Endothelial cell (in vitro differentiated cells): Measurements from ENCODE around the gene P2RY4. TPM values are rescaled to one million over a fixed set of nuclear protein-coding genes. Genes with fewer than 3 reads are reported as not detected.

Source experiments
- DNase-seq: peaks from one replicate; pipeline ENCODE4 v3.0.0; 2021; ENCODE audit warnings: low spot score
- H3K27ac Mint-ChIP-seq: one replicate; pipeline ENCODE4 v1.8.0; 2021; ENCODE audit warnings: mixed read lengths, inconsistent platforms; ENCODE audit not compliant: unreplicated experiment
- H3K27me3 Mint-ChIP-seq: one replicate; pipeline ENCODE4 v1.8.0; 2021; ENCODE audit warnings: mild to moderate bottlenecking, moderate library complexity, mixed read lengths, inconsistent platforms; ENCODE audit not compliant: unreplicated experiment
- H3K36me3 Mint-ChIP-seq: one replicate; pipeline ENCODE4 v1.8.0; 2021; ENCODE audit warnings: mild to moderate bottlenecking, low read depth, mixed read lengths, inconsistent platforms; ENCODE audit not compliant: unreplicated experiment
- H3K4me1 Mint-ChIP-seq: one replicate; pipeline ENCODE4 v1.8.0; 2021; ENCODE audit warnings: mild to moderate bottlenecking, mixed read lengths, inconsistent platforms; ENCODE audit not compliant: unreplicated experiment
- H3K4me3 Mint-ChIP-seq: one replicate; pipeline ENCODE4 v1.8.0; 2021; ENCODE audit warnings: mild to moderate bottlenecking, mixed read lengths, inconsistent platforms; ENCODE audit not compliant: unreplicated experiment
- H3K9me3 Mint-ChIP-seq: one replicate; pipeline ENCODE4 v1.8.0; 2021; ENCODE audit warnings: mixed read lengths, inconsistent platforms; ENCODE audit not compliant: unreplicated experiment
- total RNA-seq: library from RNA; stranded (reverse); fragmentation: NEBNext Ultra II Directional; extraction: Animal tissue kit (Norgen Biotek cat#: 25700); gene quantifications from one replicate; pipeline ENCODE4 v1.2.1, GENCODE V29; 2021; ENCODE audit not compliant: unreplicated experiment
- TF ChIP-seq, protein P1 (sequence below): fragments of 200-600 bp; sonication (generic); IDR thresholded peaks from one replicate; pipeline ENCODE4 v1.5.0; 2021; ENCODE audit warnings: antibody characterized with exemption; ENCODE audit not compliant: unreplicated experiment

Gene P2RY4
- total RNA-seq, 1 donor from 2014 or later = 0.38 TPM

DNA sequence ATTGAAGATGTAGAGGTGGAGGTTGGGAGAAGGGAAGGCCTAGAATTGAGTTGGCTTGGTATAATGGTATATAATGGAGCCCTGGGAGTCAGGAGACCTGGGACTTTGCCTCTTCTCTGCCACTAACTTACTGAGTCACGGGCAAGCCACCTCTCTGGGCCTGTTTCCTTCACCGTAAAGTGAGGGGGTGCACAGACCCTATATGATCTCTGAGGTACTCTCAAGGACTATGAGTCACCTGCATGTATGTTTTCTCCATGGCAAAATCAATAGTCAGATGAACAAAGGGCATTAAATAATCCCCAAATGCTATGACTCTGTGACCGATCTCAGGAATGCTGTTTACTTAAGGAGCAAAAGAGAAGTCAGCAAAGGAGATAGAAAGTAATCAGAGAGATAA, 5.1 kb downstream of the P2RY4 start:
- TF ChIP-seq, protein P1, sequence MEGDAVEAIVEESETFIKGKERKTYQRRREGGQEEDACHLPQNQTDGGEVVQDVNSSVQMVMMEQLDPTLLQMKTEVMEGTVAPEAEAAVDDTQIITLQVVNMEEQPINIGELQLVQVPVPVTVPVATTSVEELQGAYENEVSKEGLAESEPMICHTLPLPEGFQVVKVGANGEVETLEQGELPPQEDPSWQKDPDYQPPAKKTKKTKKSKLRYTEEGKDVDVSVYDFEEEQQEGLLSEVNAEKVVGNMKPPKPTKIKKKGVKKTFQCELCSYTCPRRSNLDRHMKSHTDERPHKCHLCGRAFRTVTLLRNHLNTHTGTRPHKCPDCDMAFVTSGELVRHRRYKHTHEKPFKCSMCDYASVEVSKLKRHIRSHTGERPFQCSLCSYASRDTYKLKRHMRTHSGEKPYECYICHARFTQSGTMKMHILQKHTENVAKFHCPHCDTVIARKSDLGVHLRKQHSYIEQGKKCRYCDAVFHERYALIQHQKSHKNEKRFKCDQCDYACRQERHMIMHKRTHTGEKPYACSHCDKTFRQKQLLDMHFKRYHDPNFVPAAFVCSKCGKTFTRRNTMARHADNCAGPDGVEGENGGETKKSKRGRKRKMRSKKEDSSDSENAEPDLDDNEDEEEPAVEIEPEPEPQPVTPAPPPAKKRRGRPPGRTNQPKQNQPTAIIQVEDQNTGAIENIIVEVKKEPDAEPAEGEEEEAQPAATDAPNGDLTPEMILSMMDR = no peak
- Mint-ChIP-seq H3K4me1 (peaks cover 15% of the 10 kb centered on the region), H3K4me3 (no peak overlapping the region), H3K9me3 (no peaks in the 10 kb centered on the region), H3K27ac (no peak overlapping the region), H3K36me3 (peaks cover 3% of the 10 kb centered on the region), H3K27me3 (peaks cover 1% of the 10 kb centered on the region)
- DNase-seq = no peak

DNA sequence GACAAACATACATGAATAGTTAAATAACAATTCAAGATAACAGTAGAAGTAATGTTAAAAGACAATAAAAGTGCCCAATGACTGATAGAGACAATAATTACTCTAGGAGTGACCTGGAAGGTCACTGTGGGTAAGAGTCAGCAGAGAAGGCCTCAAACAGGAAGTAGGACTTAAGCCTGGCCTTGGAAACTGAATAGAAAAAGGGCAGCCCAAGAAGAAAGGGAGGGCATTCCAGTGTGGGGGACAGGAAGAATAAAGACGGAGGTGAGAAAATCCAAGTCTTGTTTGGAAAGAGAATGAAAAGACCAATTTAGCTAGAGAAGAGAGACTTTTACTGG, 6.0 kb downstream of the P2RY4 start:
- no peak overlapping the region for H3K4me3 Mint-ChIP-seq
- H3K36me3 Mint-ChIP-seq = peaks cover 3% of the 10 kb centered on the region
- peaks cover 15% of the 10 kb centered on the region for H3K4me1 Mint-ChIP-seq
- H3K9me3 Mint-ChIP-seq = no peaks in the 10 kb centered on the region
- H3K27ac Mint-ChIP-seq = no peak overlapping the region
- no peak for DNase-seq
- TF ChIP-seq, protein P1 = no peak
- peaks cover 1% of the 10 kb centered on the region for H3K27me3 Mint-ChIP-seq

DNA sequence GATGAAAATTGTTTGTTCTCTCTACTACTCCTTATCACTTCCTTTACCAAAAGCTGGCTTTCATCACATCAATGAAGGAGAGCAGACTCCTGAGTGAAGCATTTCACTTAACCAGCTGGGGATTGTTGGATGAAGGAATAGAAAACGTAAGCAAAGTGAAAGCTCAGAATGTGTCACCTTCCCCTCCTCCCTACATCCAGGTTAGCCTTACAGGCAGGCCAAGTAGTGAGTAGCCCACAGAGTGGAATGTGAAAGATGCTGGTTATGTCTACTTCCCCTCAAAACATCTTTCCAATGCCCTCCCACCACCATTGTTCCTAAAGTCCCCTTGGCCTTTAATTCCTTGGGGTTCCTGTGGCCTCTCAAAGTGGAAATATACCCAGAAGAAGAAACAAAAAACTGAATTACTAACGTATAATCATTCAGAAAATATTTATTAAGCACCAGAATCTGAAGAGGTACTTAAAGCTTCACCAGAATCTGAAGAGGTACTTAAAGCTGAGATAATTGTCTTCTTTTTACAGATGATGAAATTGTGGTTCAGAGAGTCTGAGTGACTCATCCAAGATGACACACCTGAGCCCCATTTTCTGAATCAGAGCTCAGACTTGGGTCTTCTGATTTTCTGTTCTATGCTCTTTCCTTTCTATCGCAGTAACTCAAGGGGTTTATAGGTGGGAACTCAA, 6.5 kb downstream of the P2RY4 start:
- Mint-ChIP-seq H3K9me3 (no peaks in the 10 kb centered on the region), H3K27ac (no peak overlapping the region)

DNA sequence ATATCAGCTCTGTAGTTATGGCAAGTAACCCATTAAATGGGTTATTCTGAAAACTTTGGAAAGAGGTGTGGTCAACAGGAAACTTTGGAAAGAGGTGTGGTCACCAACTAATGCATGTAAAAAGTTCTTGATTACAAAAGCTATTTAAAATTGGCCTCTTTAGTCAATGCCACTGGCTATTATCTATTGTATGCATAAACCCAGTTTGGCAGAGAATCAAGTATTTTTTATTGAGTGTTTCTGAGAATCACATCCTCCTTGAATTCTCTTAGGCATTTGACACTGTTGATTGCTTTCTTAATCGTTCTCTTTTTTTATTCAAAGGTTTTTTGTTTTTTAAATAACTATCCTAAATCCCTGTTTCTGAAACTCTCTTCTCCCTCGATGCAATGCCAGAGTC, 7.5 kb downstream of the P2RY4 start:
- H3K9me3 Mint-ChIP-seq = no peaks in the 10 kb centered on the region
- no peak for DNase-seq
- peaks cover 3% of the 10 kb centered on the region for H3K36me3 Mint-ChIP-seq
- TF ChIP-seq, protein P1 = no peak
- H3K4me3 Mint-ChIP-seq = no peak overlapping the region
- H3K27ac Mint-ChIP-seq = no peak overlapping the region
- H3K27me3 Mint-ChIP-seq = peaks cover 1% of the 10 kb centered on the region
- peaks cover 15% of the 10 kb centered on the region for H3K4me1 Mint-ChIP-seq

More for the DNA sequence above, 6.5 kb downstream of the P2RY4 start:
- TF ChIP-seq, protein P1 = no peak
- no peak for DNase-seq
- peaks cover 3% of the 10 kb centered on the region for H3K36me3 Mint-ChIP-seq
- H3K4me1 Mint-ChIP-seq = peaks cover 15% of the 10 kb centered on the region
- H3K4me3 Mint-ChIP-seq = no peak overlapping the region
- peaks cover 1% of the 10 kb centered on the region for H3K27me3 Mint-ChIP-seq

DNA sequence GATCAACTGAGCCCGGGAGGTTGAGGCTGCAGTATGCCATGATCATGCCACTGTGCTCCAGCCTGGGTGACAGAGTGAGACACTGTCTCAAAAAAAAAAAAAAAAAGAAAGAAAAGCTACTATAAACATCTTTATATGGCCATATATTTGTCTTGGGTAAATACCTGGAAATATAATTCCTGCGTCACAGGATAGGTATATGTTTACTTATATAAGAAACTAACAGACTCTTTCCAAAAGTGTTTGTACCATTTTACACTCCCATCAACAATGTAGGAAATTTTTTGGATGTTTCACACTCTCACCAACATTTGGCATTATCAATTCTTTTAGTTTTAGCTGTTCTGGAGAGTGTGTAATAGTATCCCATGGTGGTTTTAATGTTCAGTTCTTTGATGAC, 12.8 kb downstream of the P2RY4 start:
- no peak for DNase-seq
- H3K4me1 Mint-ChIP-seq = no peaks in the 10 kb centered on the region
- no peaks in the 10 kb centered on the region for H3K9me3 Mint-ChIP-seq
- H3K4me3 Mint-ChIP-seq = no peak overlapping the region
- H3K27me3 Mint-ChIP-seq = no peaks in the 10 kb centered on the region
- TF ChIP-seq, protein P1 = no peak
- H3K36me3 Mint-ChIP-seq = no peaks in the 10 kb centered on the region
- H3K27ac Mint-ChIP-seq = no peak overlapping the region
